Hematopoietic multipotent progenitor cell treated with erythropoietin and hydrocortisone succinate and interleukin-3 and kit ligand, for 8 days (in vitro differentiated cells): ENCODE results near the gene ACTL6A.

Source experiments
- DNase-seq: peaks from one replicate; pipeline ENCODE4 v3.0.0-alpha.2; 2015

ACTL6A gene

GRCh38 chr3:179591313-179591712 is 28.6 kb downstream of the ACTL6A start:
- no peak for DNase-seq

GRCh38 chr3:179599531-179599930 is 36.8 kb downstream of the ACTL6A start:
- DNase-seq = no peak

- DNase-seq = no peak
These were observed 40.6 kb downstream of the ACTL6A start for GRCh38 chr3:179603321-179603720.

- DNase-seq = no peak
These were observed 41.1 kb downstream of the ACTL6A start for GRCh38 chr3:179603831-179604230.

GRCh38 chr3:179604321-179605078 is 41.8 kb downstream of the ACTL6A start, which contains the start of the genes MRPL47 and NDUFB5:
Gene MRPL47, minus strand, starts transcription at chr3:179604638. Its CDS starts 14 bp downstream, at chr3:179604624.
Gene NDUFB5, plus strand, starts transcription at chr3:179604794. Its CDS starts 22 bp downstream, at chr3:179604816.
- peak; percentile 98 for DNase-seq

GRCh38 chr3:179606534-179607085 is 43.9 kb downstream of the ACTL6A start:
- no peak for DNase-seq

- peak; percentile 24 for DNase-seq
These were observed 46.4 kb downstream of the ACTL6A start for GRCh38 chr3:179608931-179609720.

- no peak for DNase-seq
These were observed 47.3 kb downstream of the ACTL6A start for GRCh38 chr3:179610066-179610465.

- DNase-seq = no peak
These were observed 51.1 kb downstream of the ACTL6A start for GRCh38 chr3:179613807-179614206.

- DNase-seq = peak; percentile 73
These were observed 52.9 kb downstream of the ACTL6A start for GRCh38 chr3:179615458-179616173.

GRCh38 chr3:179622023-179622422 is 59.3 kb downstream of the ACTL6A start:
- DNase-seq = no peak

GRCh38 chr3:179624451-179624850 is 61.7 kb downstream of the ACTL6A start:
- DNase-seq = no peak

GRCh38 chr3:179630753-179631451 is 68.2 kb downstream of the ACTL6A start:
- DNase-seq = no peak
